Measurements from ENCODE around the gene CYTH1.

CYTH1 gene

GRCh38 chr17:78641666-78642065 is 140.4 kb downstream of the CYTH1 start:
- DNase-seq, result no peak

GRCh38 chr17:78641243-78641642 is 140.8 kb downstream of the CYTH1 start:
- no peak for DNase-seq

GRCh38 chr17:78640700-78641099 is 141.4 kb downstream of the CYTH1 start:
- DNase-seq, result no peak

GRCh38 chr17:78637643-78638420 is 144.2 kb downstream of the CYTH1 start:
- no peak for DNase-seq

GRCh38 chr17:78637146-78637545 is 144.9 kb downstream of the CYTH1 start:
- no peak for DNase-seq

- no peak for DNase-seq
Measured at GRCh38 chr17:78634154-78634553, 147.9 kb downstream of the CYTH1 start.

GRCh38 chr17:78629436-78629995 is 152.6 kb downstream of the CYTH1 start:
- DNase-seq, result no peak

GRCh38 chr17:78628547-78629435 is 153.3 kb downstream of the CYTH1 start:
- DNase-seq, result peak; percentile 38

GRCh38 chr17:78624324-78625151 is 157.5 kb downstream of the CYTH1 start:
- DNase-seq, result no peak
